ENCODE data around the gene FIP1L1. TPM values are rescaled to one million over a fixed set of nuclear protein-coding genes. Genes with fewer than 3 reads are reported as not detected.
"Not testable (repeated sequence)": the region's sequence is repeated elsewhere in the genome, so short reads cannot be mapped to it uniquely, and the experiment has no call there.

The FIP1L1 gene
- total and polyA plus RNA-seq, 4 experiments from 2014 or later, result 63.9 to 90.7 (median 70.5) TPM

GRCh38 chr4:53465891-53466290 is 88.5 kb downstream of the FIP1L1 start:
- ChIA-PET CTCF (ENCODE audit: partially characterized antibody) (no interaction called here), POLR2A (ENCODE audit: partially characterized antibody) (no interaction called here)
- H3K9me3 ChIP-seq (ENCODE audit: control insufficient read depth in 1 of 2, low read length in 2 of 2), result no peaks in the 10 kb centered on the region
- Mint-ChIP-seq H3K36me3 (peaks cover 24 to 34% of the 10 kb centered on the region in 2 donors), H3K27me3 (no peaks in the 10 kb centered on the region), H3K4me3 (no peak overlapping the region), H3K9me3 (peaks cover 2 to 44% (median 34%) of the 10 kb centered on the region in 8 donors), H3K4me1 (no peaks in the 10 kb centered on the region), H3K27ac (no peak overlapping the region)
- no peaks in the 10 kb centered on the region for H3K27me3 ChIP-seq (ENCODE audit: insufficient read depth, low read length)
- no peak for DNase-seq
- no peaks in the 10 kb centered on the region for H3K4me1 ChIP-seq (ENCODE audit: insufficient read depth, low read length)
- intact Hi-C loops (cut with micrococcal nuclease), result no loop called here
- no peak overlapping the region for H3K27ac ChIP-seq (ENCODE audit: low read depth, low read length)
- peaks cover 5% of the 10 kb centered on the region for H3K36me3 ChIP-seq (ENCODE audit: insufficient read depth, low read length)
- no peak overlapping the region for H3K4me3 ChIP-seq (ENCODE audit: low read length in 2 of 2)

- H3K27ac ChIP-seq (ENCODE audit: low read depth, low read length); POLR2A ChIA-PET (ENCODE audit: partially characterized antibody); H3K36me3 ChIP-seq (ENCODE audit: insufficient read depth, low read length); H3K27ac Mint-ChIP-seq; H3K27me3 ChIP-seq (ENCODE audit: insufficient read depth, low read length); H3K4me3 Mint-ChIP-seq; H3K4me3 ChIP-seq (ENCODE audit: low read length in 2 of 2); H3K27me3 Mint-ChIP-seq; intact Hi-C loops (cut with micrococcal nuclease); H3K4me1 ChIP-seq (ENCODE audit: insufficient read depth, low read length); CTCF ChIA-PET (ENCODE audit: partially characterized antibody); H3K4me1 Mint-ChIP-seq; DNase-seq; H3K9me3 ChIP-seq (ENCODE audit: control insufficient read depth in 1 of 2, low read length in 2 of 2): not testable (repeated sequence)
- H3K9me3 Mint-ChIP-seq, result peaks cover 2 to 48% (median 38%) of the 10 kb centered on the region in 8 donors
- peaks cover 18 to 27% of the 10 kb centered on the region in 2 donors for H3K36me3 Mint-ChIP-seq
These were observed 89.1 kb downstream of the FIP1L1 start for GRCh38 chr4:53466576-53466975.

DNA sequence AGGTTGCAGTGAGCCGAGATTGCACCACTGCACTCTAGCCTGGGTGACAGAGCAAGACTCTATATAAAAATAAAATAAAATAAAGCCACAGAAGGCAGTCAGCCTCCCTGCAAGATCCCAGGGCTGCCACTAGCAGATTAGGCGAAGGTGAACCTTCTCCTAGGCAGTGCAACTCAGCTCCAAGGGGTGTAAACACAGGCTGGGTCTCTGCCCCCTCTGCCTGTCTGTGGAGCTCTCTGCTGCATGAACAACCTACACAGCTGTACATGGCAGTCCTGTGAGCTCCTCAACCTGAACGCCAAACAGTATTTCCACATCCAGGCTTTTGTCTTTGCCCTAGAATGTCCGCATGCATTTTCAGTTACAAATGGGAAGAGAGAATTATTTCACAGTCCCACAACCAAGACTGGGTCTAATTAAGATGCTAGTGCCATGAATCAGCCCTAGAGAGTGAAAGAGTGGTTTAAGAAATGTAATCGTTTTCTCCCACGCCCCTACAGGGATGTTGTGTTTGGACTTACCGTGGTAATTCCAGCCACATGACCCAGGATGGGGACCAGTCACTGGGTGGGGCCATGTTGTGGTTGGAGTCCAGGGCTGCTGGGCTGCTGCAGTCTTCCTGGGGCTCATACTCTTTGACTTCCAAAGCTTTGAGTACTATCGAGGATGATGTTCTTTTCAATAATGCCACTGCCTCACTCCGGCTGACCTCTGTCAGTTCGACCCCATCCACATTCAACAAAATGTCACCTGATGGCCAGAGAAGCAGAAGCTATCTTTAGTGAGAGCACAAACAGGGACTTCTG is 99.0 kb downstream of the FIP1L1 start:
- H3K27ac ChIP-seq (ENCODE audit: low read depth, low read length), result no peak overlapping the region
- DNase-seq, result no peak
- ChIA-PET POLR2A (ENCODE audit: partially characterized antibody) (no interaction called here), CTCF (ENCODE audit: partially characterized antibody) (no interaction called here)
- no peaks in the 10 kb centered on the region for H3K36me3 Mint-ChIP-seq
- no peaks in the 10 kb centered on the region for H3K4me1 Mint-ChIP-seq
- H3K4me1 ChIP-seq (ENCODE audit: insufficient read depth, low read length), result no peaks in the 10 kb centered on the region
- no peak overlapping the region for H3K4me3 Mint-ChIP-seq
- peaks cover 0 to 9% of the 10 kb centered on the region in 2 donors for H3K27me3 Mint-ChIP-seq
- no peaks in the 10 kb centered on the region for H3K9me3 ChIP-seq (ENCODE audit: control insufficient read depth in 1 of 2, low read length in 2 of 2)
- no peaks in the 10 kb centered on the region for H3K27me3 ChIP-seq (ENCODE audit: insufficient read depth, low read length)
- intact Hi-C loops (cut with micrococcal nuclease), result no loop called here
- no peak overlapping the region for H3K27ac Mint-ChIP-seq
- peaks cover 0 to 17% (median 11%) of the 10 kb centered on the region in 8 donors for H3K9me3 Mint-ChIP-seq
- no peak overlapping the region for H3K4me3 ChIP-seq (ENCODE audit: low read length in 2 of 2)
- H3K36me3 ChIP-seq (ENCODE audit: insufficient read depth, low read length), result no peaks in the 10 kb centered on the region

DNA sequence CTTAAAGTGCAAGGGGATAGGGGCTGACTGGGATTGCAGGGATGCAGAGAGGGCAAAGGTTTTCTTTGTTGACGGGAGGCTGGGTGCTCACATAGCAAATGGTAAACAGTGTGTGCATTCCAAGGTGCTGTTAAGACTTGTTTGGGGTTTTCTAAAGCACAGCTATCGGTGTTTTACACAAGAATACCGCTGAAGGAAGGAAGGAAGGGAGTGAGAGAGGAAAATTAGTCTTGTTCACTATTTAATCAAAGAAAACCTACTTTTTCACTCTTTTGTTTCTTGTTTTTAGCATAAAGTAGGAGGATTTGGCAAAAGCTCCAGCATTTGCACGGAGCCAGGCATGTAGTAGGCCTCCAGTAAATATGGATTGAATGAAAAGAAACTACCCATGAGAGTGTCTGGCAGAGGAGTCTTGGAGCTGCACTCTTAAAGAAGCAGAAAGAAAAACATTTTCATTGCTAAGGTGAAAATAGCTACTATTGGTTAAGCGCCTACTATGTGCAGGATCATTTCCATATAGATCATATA is 99.7 kb downstream of the FIP1L1 start:
- ChIA-PET POLR2A (ENCODE audit: partially characterized antibody) (no interaction called here), CTCF (ENCODE audit: partially characterized antibody) (no interaction called here)
- Histone ChIP-seq H3K27ac (ENCODE audit: low read depth, low read length) (no peak overlapping the region), H3K36me3 (ENCODE audit: insufficient read depth, low read length) (no peaks in the 10 kb centered on the region), H3K4me1 (ENCODE audit: insufficient read depth, low read length) (no peaks in the 10 kb centered on the region), H3K9me3 (ENCODE audit: control insufficient read depth in 1 of 2, low read length in 2 of 2) (no peaks in the 10 kb centered on the region), H3K4me3 (ENCODE audit: low read length in 2 of 2) (no peak overlapping the region), H3K27me3 (ENCODE audit: insufficient read depth, low read length) (no peaks in the 10 kb centered on the region)
- H3K36me3 Mint-ChIP-seq, result no peaks in the 10 kb centered on the region
- peaks cover 0 to 15% (median 9%) of the 10 kb centered on the region in 8 donors for H3K9me3 Mint-ChIP-seq
- no peak overlapping the region for H3K27ac Mint-ChIP-seq
- intact Hi-C loops (cut with micrococcal nuclease), result no loop called here
- H3K4me3 Mint-ChIP-seq, result no peak overlapping the region
- no peaks in the 10 kb centered on the region for H3K4me1 Mint-ChIP-seq
- no peak for DNase-seq
- H3K27me3 Mint-ChIP-seq, result peaks cover 5 to 9% of the 10 kb centered on the region in 2 donors

DNA sequence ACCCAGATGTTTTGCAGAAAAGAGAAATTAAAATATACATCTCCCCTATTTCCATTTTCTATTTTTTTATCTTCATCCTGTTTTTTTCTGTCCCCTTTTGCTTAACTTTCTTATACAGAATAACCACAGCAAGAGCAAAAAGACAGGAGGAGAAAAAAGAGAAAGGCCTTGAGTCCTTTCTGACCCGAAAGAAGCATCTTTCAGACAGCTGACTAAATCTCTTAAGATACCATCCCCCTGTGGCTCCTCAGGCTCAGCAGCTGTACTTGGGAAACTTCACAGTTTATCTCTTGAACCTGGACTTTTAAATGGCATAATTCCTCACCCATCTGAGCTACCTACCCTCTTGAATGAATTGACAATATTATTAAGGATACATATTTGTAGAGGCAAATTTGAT is 100.2 kb downstream of the FIP1L1 start:
- Histone ChIP-seq H3K9me3 (ENCODE audit: control insufficient read depth in 1 of 2, low read length in 2 of 2) (no peaks in the 10 kb centered on the region), H3K4me3 (ENCODE audit: low read length in 2 of 2) (no peak overlapping the region), H3K4me1 (ENCODE audit: insufficient read depth, low read length) (no peaks in the 10 kb centered on the region), H3K36me3 (ENCODE audit: insufficient read depth, low read length) (no peaks in the 10 kb centered on the region), H3K27ac (ENCODE audit: low read depth, low read length) (no peak overlapping the region), H3K27me3 (ENCODE audit: insufficient read depth, low read length) (no peaks in the 10 kb centered on the region)
- Mint-ChIP-seq H3K9me3 (peaks cover 0 to 13% (median 7%) of the 10 kb centered on the region in 8 donors), H3K27ac (no peak overlapping the region), H3K36me3 (no peaks in the 10 kb centered on the region), H3K27me3 (peaks cover 5 to 9% of the 10 kb centered on the region in 2 donors), H3K4me3 (no peak overlapping the region), H3K4me1 (no peaks in the 10 kb centered on the region)
- intact Hi-C loops (cut with micrococcal nuclease), result no loop called here
- no peak for DNase-seq
- POLR2A ChIA-PET (ENCODE audit: partially characterized antibody), result no interaction called here
- CTCF ChIA-PET (ENCODE audit: partially characterized antibody), result no interaction called here

- no peak overlapping the region for H3K27ac Mint-ChIP-seq
- no peaks in the 10 kb centered on the region for H3K27me3 ChIP-seq (ENCODE audit: insufficient read depth, low read length)
- no peaks in the 10 kb centered on the region for H3K36me3 ChIP-seq (ENCODE audit: insufficient read depth, low read length)
- intact Hi-C loops (cut with micrococcal nuclease), result no loop called here
- no peak overlapping the region for H3K4me3 Mint-ChIP-seq
- H3K27ac ChIP-seq (ENCODE audit: low read depth, low read length), result no peak overlapping the region
- peaks cover 0 to 5% (median 2%) of the 10 kb centered on the region in 8 donors for H3K9me3 Mint-ChIP-seq
- CTCF ChIA-PET (ENCODE audit: partially characterized antibody), result no interaction called here
- H3K4me1 ChIP-seq (ENCODE audit: insufficient read depth, low read length), result no peaks in the 10 kb centered on the region
- peaks cover 5 to 9% of the 10 kb centered on the region in 2 donors for H3K27me3 Mint-ChIP-seq
- no peaks in the 10 kb centered on the region for H3K9me3 ChIP-seq (ENCODE audit: control insufficient read depth in 1 of 2, low read length in 2 of 2)
- H3K4me1 Mint-ChIP-seq, result no peaks in the 10 kb centered on the region
- POLR2A ChIA-PET (ENCODE audit: partially characterized antibody), result no interaction called here
- H3K4me3 ChIP-seq (ENCODE audit: low read length in 2 of 2), result no peak overlapping the region
- H3K36me3 Mint-ChIP-seq, result no peaks in the 10 kb centered on the region
- DNase-seq, result no peak
These were observed 101.4 kb downstream of the FIP1L1 start for GRCh38 chr4:53478671-53479456.

DNA sequence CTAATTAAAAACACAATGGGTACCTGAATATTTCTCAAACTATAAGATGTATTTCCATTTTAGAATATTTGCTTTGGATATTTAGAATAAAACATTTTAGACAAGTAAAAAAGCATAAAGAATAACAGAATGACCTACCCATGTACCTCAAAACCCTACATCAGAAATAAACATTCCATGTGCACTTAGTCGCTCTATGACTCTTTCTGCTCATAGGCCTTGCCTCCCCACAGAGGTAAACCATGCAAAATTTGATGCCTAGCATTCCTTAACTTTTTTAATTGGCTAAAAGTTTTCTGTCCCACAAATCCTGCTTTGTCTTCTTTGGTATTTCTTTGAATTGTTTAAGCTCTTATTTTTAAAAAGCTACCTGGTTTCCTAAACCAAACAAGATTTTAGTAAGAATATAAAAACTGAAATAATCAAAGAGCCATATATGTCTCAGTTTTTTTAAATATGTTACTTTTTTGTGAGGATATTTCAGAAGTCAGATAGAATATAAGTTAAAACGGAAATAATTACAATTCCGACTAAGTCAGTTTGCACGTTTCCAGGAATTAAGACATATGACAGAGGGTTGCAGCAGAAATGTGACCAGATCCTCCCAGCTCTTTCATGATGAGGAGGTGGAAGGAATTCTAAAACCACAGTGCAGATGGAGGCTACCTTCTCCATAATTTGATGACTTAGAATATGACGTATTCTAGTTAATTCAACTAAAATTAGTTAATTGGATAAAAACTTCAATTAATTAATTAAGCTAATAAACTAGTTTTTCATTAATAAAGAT is 102.5 kb downstream of the FIP1L1 start:
- Mint-ChIP-seq H3K27ac (no peak overlapping the region), H3K27me3 (peaks cover 10 to 11% of the 10 kb centered on the region in 2 donors), H3K4me1 (no peaks in the 10 kb centered on the region), H3K9me3 (peaks cover 0 to 2% (median 0%) of the 10 kb centered on the region in 8 donors), H3K36me3 (no peaks in the 10 kb centered on the region), H3K4me3 (no peak overlapping the region)
- no peak for DNase-seq
- H3K9me3 ChIP-seq (ENCODE audit: control insufficient read depth in 1 of 2, low read length in 2 of 2), result no peaks in the 10 kb centered on the region
- intact Hi-C loops (cut with micrococcal nuclease), result no loop called here
- no peak overlapping the region for H3K27ac ChIP-seq (ENCODE audit: low read depth, low read length)
- H3K36me3 ChIP-seq (ENCODE audit: insufficient read depth, low read length), result no peaks in the 10 kb centered on the region
- POLR2A ChIA-PET (ENCODE audit: partially characterized antibody), result no interaction called here
- H3K4me3 ChIP-seq (ENCODE audit: low read length in 2 of 2), result no peak overlapping the region
- no peaks in the 10 kb centered on the region for H3K27me3 ChIP-seq (ENCODE audit: insufficient read depth, low read length)
- no peaks in the 10 kb centered on the region for H3K4me1 ChIP-seq (ENCODE audit: insufficient read depth, low read length)
- CTCF ChIA-PET (ENCODE audit: partially characterized antibody), result interaction anchor here (0.6 to 1.4 kb wide), 2 partner anchors 12 to 141 kb away, joined by 3 to 4 read pairs; no protein-coding TSS in a partner anchor
